ENCODE data around the gene TRMT112. TPM values are rescaled to one million over a fixed set of nuclear protein-coding genes. Genes with fewer than 3 reads are reported as not detected.

The TRMT112 gene
- total and polyA plus RNA-seq, 2 experiments from 2014 or later, result 210 to 292 TPM

- DNase-seq (ENCODE audit: low spot score), result peak; percentile 6
- H3K4me2 ChIP-seq, result peak overlapping the region; percentile 92
- H2AFZ ChIP-seq, result no peak overlapping the region
- H3K27ac ChIP-seq, result no peak overlapping the region
- no peaks in the 10 kb centered on the region for H3K9me2 ChIP-seq (replicated peaks; ENCODE audit: insufficient read depth)
- WGBS (ENCODE audit: low lambda C conversion rate, missing lambda C conversion rate), result 87% methylated on average over 13 of the region's 13 CpGs
- peaks cover 29% of the 10 kb centered on the region for H3K4me1 ChIP-seq (ENCODE audit: insufficient read depth)
- no peaks in the 10 kb centered on the region for H4K20me1 ChIP-seq (ENCODE audit: insufficient read depth, poor library complexity, severe bottlenecking)
- H3K27me3 ChIP-seq, result no peaks in the 10 kb centered on the region
- peaks cover 13% of the 10 kb centered on the region for H3K79me2 ChIP-seq
- no peak overlapping the region for H3K4me3 ChIP-seq
- TF ChIP-seq CTCF (IDR thresholded peaks at IDR 0.05; ENCODE audit: poor library complexity), result no peak
- TF ChIP-seq EZH2phosphoT487 (IDR thresholded peaks at IDR 0.05; ENCODE audit: low read depth, severe bottlenecking, unreplicated experiment), result no peak
- no peak for TF ChIP-seq EZH2 (IDR thresholded peaks at IDR 0.05; ENCODE audit: borderline replicate concordance)
- no peaks in the 10 kb centered on the region for H3K36me3 ChIP-seq (replicated peaks; ENCODE audit: insufficient read depth, low read depth)
- no peaks in the 10 kb centered on the region for H3K9me3 ChIP-seq (ENCODE audit: low read depth)
Measured at GRCh38 chr11:64360448-64360921, 43.1 kb upstream of the TRMT112 start.

DNA sequence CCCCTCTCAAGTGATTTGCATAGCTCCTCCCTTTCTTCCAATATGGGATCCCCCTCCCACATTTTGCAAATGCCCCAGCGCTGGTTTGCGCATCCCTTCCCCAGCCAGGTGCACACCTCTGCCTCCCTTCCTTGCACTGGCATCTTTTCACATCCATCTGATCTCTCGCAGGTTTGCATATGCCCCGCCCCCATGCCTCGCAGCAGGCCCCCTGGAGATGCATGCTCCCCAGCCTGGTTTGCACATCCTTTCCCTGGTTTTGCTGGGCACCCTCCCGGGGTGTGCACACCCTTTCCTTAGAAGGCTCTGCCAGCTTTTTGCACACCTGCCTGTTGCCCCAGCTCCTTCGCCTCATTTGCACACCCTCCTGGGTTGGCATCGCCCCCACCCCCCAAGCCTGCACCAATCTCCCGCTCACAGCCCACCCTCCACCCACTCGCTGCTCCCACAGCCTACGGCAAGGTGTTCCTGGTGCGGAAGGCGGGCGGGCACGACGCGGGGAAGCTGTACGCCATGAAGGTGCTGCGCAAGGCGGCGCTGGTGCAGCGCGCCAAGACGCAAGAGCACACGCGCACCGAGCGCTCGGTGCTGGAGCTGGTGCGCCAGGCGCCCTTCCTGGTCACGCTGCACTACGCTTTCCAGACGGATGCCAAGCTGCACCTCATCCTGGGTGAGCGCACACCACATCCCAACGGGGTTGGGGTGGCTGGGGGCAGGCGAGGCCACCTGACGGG lies 42.5 kb upstream of the TRMT112 start:
- H3K9me2 ChIP-seq (replicated peaks; ENCODE audit: insufficient read depth), result no peaks in the 10 kb centered on the region
- 87% methylated on average over 30 of the region's 38 CpGs for WGBS (ENCODE audit: low lambda C conversion rate, missing lambda C conversion rate)
- H3K9me3 ChIP-seq (ENCODE audit: low read depth), result no peaks in the 10 kb centered on the region
- H3K27ac ChIP-seq, result no peak overlapping the region
- H3K4me1 ChIP-seq (ENCODE audit: insufficient read depth), result peaks cover 33% of the 10 kb centered on the region
- no peaks in the 10 kb centered on the region for H3K27me3 ChIP-seq
- DNase-seq (ENCODE audit: low spot score), result peak; percentile 11
- H4K20me1 ChIP-seq (ENCODE audit: insufficient read depth, poor library complexity, severe bottlenecking), result no peaks in the 10 kb centered on the region
- peaks cover 13% of the 10 kb centered on the region for H3K79me2 ChIP-seq
- TF ChIP-seq CTCF (IDR thresholded peaks at IDR 0.05; ENCODE audit: poor library complexity) (no peak), EZH2phosphoT487 (IDR thresholded peaks at IDR 0.05; ENCODE audit: low read depth, severe bottlenecking, unreplicated experiment) (no peak), EZH2 (IDR thresholded peaks at IDR 0.05; ENCODE audit: borderline replicate concordance) (no peak)
- no peaks in the 10 kb centered on the region for H3K36me3 ChIP-seq (replicated peaks; ENCODE audit: insufficient read depth, low read depth)
- peak overlapping the region; percentile 93 for H2AFZ ChIP-seq
- H3K4me2 ChIP-seq, result peak overlapping the region; percentile 92
- H3K4me3 ChIP-seq, result peak overlapping the region; percentile 88

DNA sequence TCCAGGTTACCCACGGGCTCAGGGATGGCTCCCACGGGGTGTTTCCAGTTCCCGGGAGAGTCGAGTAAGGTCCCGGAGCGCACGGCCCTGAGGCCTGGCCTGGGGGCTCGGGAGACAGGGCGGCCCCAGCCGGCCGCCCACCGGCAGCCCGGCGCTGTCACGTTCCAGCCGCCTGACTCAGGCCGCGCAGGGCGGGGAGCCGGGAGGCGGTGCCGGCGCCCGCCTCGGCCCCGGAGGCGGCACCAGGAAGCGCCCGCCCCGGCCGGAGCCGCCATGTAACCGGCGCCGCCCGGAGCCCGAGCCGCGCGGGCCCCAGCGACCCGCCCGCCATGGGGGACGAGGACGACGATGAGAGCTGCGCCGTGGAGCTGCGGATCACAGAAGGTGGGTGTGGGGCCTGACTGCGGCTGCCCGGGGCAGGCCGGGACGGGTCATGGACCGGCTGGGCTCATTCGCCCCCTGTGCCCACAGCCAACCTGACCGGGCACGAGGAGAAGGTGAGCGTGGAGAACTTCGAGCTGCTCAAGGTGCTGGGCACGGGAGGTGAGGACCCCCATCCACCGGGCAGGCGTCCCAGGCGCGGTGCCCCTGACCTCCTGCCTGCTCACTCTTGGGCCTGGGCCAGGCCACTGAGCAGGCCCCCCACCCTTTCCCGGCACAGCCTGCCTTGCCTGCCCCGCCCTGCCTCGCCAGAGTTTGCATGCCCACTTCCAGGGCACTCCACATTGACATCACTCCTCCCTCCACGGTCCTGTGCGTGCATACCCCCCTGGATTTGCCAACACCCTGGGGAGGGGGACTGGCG lies 41.8 kb upstream of the TRMT112 start, which contains the start of gene RPS6KA4:
TSS of gene RPS6KA4 (plus strand) at position 256 of the 805 bp plus-strand sequence. CDS start at position 330, 74 bp downstream.
- Histone ChIP-seq H3K9me3 (ENCODE audit: low read depth) (no peaks in the 10 kb centered on the region), H3K9me2 (replicated peaks; ENCODE audit: insufficient read depth) (no peaks in the 10 kb centered on the region), H3K4me2 (peak within 1 kb of the TSS; percentile 92), H3K4me1 (ENCODE audit: insufficient read depth) (peaks cover 33% of the 10 kb centered on the region), H2AFZ (peak within 1 kb of the TSS; percentile 93), H3K4me3 (peak within 1 kb of the TSS; percentile 88), H3K79me2 (peaks cover 13% of the 10 kb centered on the region), H3K27ac (peak within 1 kb of the TSS; percentile 95), H3K36me3 (replicated peaks; ENCODE audit: insufficient read depth, low read depth) (no peaks in the 10 kb centered on the region), H3K27me3 (no peaks in the 10 kb centered on the region), H4K20me1 (ENCODE audit: insufficient read depth, poor library complexity, severe bottlenecking) (no peaks in the 10 kb centered on the region)
- WGBS (ENCODE audit: low lambda C conversion rate, missing lambda C conversion rate), result 1% methylated on average over 37 of the region's 70 CpGs
- TF ChIP-seq EZH2phosphoT487 (IDR thresholded peaks at IDR 0.05; ENCODE audit: low read depth, severe bottlenecking, unreplicated experiment) (no peak), EZH2 (IDR thresholded peaks at IDR 0.05; ENCODE audit: borderline replicate concordance) (no peak), CTCF (IDR thresholded peaks at IDR 0.05; ENCODE audit: poor library complexity) (no peak)
- DNase-seq (ENCODE audit: low spot score), result peak; percentile 94
